Measurements from ENCODE around the gene NCKIPSD. TPM values are rescaled to one million over a fixed set of nuclear protein-coding genes. Genes with fewer than 3 reads are reported as not detected.

NCKIPSD gene
- total RNA-seq, 3 donors from 2014 or later (not counting 1 experiment from before 2014, with no cell fraction given), result 12.2 to 14.1 (median 12.8) TPM

GRCh38 chr3:48685293-48685602 lies 467 bp downstream of the NCKIPSD start:
- Mint-ChIP-seq H3K4me1 (peaks cover 26 to 38% of the 10 kb centered on the region in 2 donors), H3K4me3 (peak overlapping the region; percentile 93), H3K36me3 (no peaks in the 10 kb centered on the region), H3K9me3 (no peaks in the 10 kb centered on the region), H3K27ac (peak overlapping the region; percentile 78 to 93), H3K27me3 (ENCODE audit: low read depth in 2 of 2) (no peaks in the 10 kb centered on the region)
- WGBS (ENCODE audit: insufficient coverage), result 16% methylated on average over 13 of the region's 13 CpGs
- Histone ChIP-seq H3K36me3 (ENCODE audit: control insufficient read depth, insufficient read depth, low read length) (peaks cover 39% of the 10 kb centered on the region), H3K27me3 (ENCODE audit: control insufficient read depth, insufficient read depth, low read length) (no peaks in the 10 kb centered on the region), H3K4me3 (ENCODE audit: low read length) (peak overlapping the region; percentile 65), H3K9me3 (ENCODE audit: control insufficient read depth, insufficient read depth, low read length) (no peaks in the 10 kb centered on the region), H3K4me1 (ENCODE audit: control insufficient read depth, insufficient read depth, low read length) (peaks cover 23% of the 10 kb centered on the region), H3K27ac (ENCODE audit: low read length) (peak overlapping the region; percentile 58)
- no peak for ATAC-seq
- intact Hi-C loops (cut with micrococcal nuclease), result loop anchor here (2.0 to 5.0 kb wide), 2 partner anchors 32 to 407 kb away; partner anchors contain the start of genes IP6K2 and QRICH1
- no peak for TF ChIP-seq CTCF (IDR thresholded peaks at IDR 0.05)
- DNase-seq, result no peak

- intact Hi-C loops (cut with micrococcal nuclease), result loop anchor here (2.0 to 5.0 kb wide), 2 partner anchors 32 to 408 kb away; partner anchors contain the start of genes IP6K2 and QRICH1
- Histone ChIP-seq H3K27me3 (ENCODE audit: control insufficient read depth, insufficient read depth, low read length) (no peaks in the 10 kb centered on the region), H3K4me1 (ENCODE audit: control insufficient read depth, insufficient read depth, low read length) (peaks cover 27% of the 10 kb centered on the region), H3K36me3 (ENCODE audit: control insufficient read depth, insufficient read depth, low read length) (peaks cover 34% of the 10 kb centered on the region), H3K9me3 (ENCODE audit: control insufficient read depth, insufficient read depth, low read length) (no peaks in the 10 kb centered on the region), H3K4me3 (ENCODE audit: low read length) (no peak overlapping the region), H3K27ac (ENCODE audit: low read length) (no peak overlapping the region)
- H3K9me3 Mint-ChIP-seq, result no peaks in the 10 kb centered on the region
- peaks cover 26 to 38% of the 10 kb centered on the region in 2 donors for H3K4me1 Mint-ChIP-seq
- WGBS (ENCODE audit: insufficient coverage), result 75% methylated on average over 7 of the region's 7 CpGs
- H3K4me3 Mint-ChIP-seq, result peak overlapping the region; percentile 91
- DNase-seq (no peak), ATAC-seq (no peak)
- peak overlapping the region; percentile 71 to 93 for H3K27ac Mint-ChIP-seq
- no peak for TF ChIP-seq CTCF (IDR thresholded peaks at IDR 0.05)
- no peaks in the 10 kb centered on the region for H3K36me3 Mint-ChIP-seq
- no peaks in the 10 kb centered on the region for H3K27me3 Mint-ChIP-seq (ENCODE audit: low read depth in 2 of 2)
These were observed 1.1 kb downstream of the NCKIPSD start for GRCh38 chr3:48684480-48685143.

GRCh38 chr3:48684054-48684349 lies 1.7 kb downstream of the NCKIPSD start:
- ATAC-seq, result no peak
- no peaks in the 10 kb centered on the region for H3K27me3 Mint-ChIP-seq (ENCODE audit: low read depth in 2 of 2)
- WGBS (ENCODE audit: insufficient coverage), result 97% methylated on average over 8 of the region's 8 CpGs
- intact Hi-C loops (cut with micrococcal nuclease), result loop anchor here (2.0 kb wide), 1 partner anchor 33 kb away; the partner anchor contains the start of gene IP6K2
- H3K4me3 Mint-ChIP-seq, result no peak overlapping the region
- H3K36me3 Mint-ChIP-seq, result no peaks in the 10 kb centered on the region
- H3K4me3 ChIP-seq (ENCODE audit: low read length), result no peak overlapping the region
- H3K27ac Mint-ChIP-seq, result peak overlapping the region in 1 of 2 donors; percentile 61
- H3K27ac ChIP-seq (ENCODE audit: low read length), result no peak overlapping the region
- TF ChIP-seq CTCF (IDR thresholded peaks at IDR 0.05), result no peak
- peaks cover 26 to 38% of the 10 kb centered on the region in 2 donors for H3K4me1 Mint-ChIP-seq
- H3K9me3 Mint-ChIP-seq, result no peaks in the 10 kb centered on the region
- DNase-seq, result no peak
- H3K4me1 ChIP-seq (ENCODE audit: control insufficient read depth, insufficient read depth, low read length), result peaks cover 33% of the 10 kb centered on the region
- H3K27me3 ChIP-seq (ENCODE audit: control insufficient read depth, insufficient read depth, low read length), result no peaks in the 10 kb centered on the region
- peaks cover 29% of the 10 kb centered on the region for H3K36me3 ChIP-seq (ENCODE audit: control insufficient read depth, insufficient read depth, low read length)
- no peaks in the 10 kb centered on the region for H3K9me3 ChIP-seq (ENCODE audit: control insufficient read depth, insufficient read depth, low read length)

- Mint-ChIP-seq H3K27me3 (ENCODE audit: low read depth in 2 of 2) (no peaks in the 10 kb centered on the region), H3K4me3 (no peak overlapping the region), H3K36me3 (no peaks in the 10 kb centered on the region), H3K9me3 (no peaks in the 10 kb centered on the region), H3K27ac (no peak overlapping the region), H3K4me1 (peaks cover 26 to 38% of the 10 kb centered on the region in 2 donors)
- H3K27ac ChIP-seq (ENCODE audit: low read length), result no peak overlapping the region
- H3K36me3 ChIP-seq (ENCODE audit: control insufficient read depth, insufficient read depth, low read length), result peaks cover 19% of the 10 kb centered on the region
- H3K4me1 ChIP-seq (ENCODE audit: control insufficient read depth, insufficient read depth, low read length), result peaks cover 33% of the 10 kb centered on the region
- 96% methylated on average over 9 of the region's 9 CpGs for WGBS (ENCODE audit: insufficient coverage)
- no peak for TF ChIP-seq CTCF (IDR thresholded peaks at IDR 0.05)
- DNase-seq (no peak), ATAC-seq (no peak)
- no peaks in the 10 kb centered on the region for H3K9me3 ChIP-seq (ENCODE audit: control insufficient read depth, insufficient read depth, low read length)
- intact Hi-C loops (cut with micrococcal nuclease), result no loop called here
- H3K4me3 ChIP-seq (ENCODE audit: low read length), result no peak overlapping the region
- H3K27me3 ChIP-seq (ENCODE audit: control insufficient read depth, insufficient read depth, low read length), result no peaks in the 10 kb centered on the region
These were observed 2.9 kb downstream of the NCKIPSD start for GRCh38 chr3:48682786-48683185.
